ENCODE results near the gene DARS1. TPM values are rescaled to one million over a fixed set of nuclear protein-coding genes. Genes with fewer than 3 reads are reported as not detected.
"Not testable (repeated sequence)": the region's sequence is repeated elsewhere in the genome, so short reads cannot be mapped to it uniquely, and the experiment has no call there.

DARS1 gene
- total RNA-seq, 1 experiment from 2014 or later, result 56.7 TPM

GRCh38 chr2:135965756-135966155 lies 19.7 kb downstream of the DARS1 start:
- Histone ChIP-seq H2AFZ (ENCODE audit: low read length) (no peak overlapping the region), H3F3A (ENCODE audit: low read length, unreplicated experiment) (no peaks in the 10 kb centered on the region), H3K36me3 (ENCODE audit: low read depth, low read length) (peaks cover 10% of the 10 kb centered on the region; the same call in 1 of the 2 replicates), H3K9me2 (replicated peaks; ENCODE audit: low read length) (no peaks in the 10 kb centered on the region), H3K9ac (ENCODE audit: low read length) (no peak overlapping the region), H3K27ac (ENCODE audit: low read length) (no peak overlapping the region), H3K4me2 (ENCODE audit: low read length) (no peak overlapping the region), H3K4me3 (ENCODE audit: low read length) (no peak overlapping the region), H3K4me1 (ENCODE audit: insufficient read depth, low read length) (no peaks in the 10 kb centered on the region), H3K9me3 (ENCODE audit: low read length) (no peaks in the 10 kb centered on the region), H3K79me2 (ENCODE audit: low read length) (peaks cover 11% of the 10 kb centered on the region), H3K27me3 (ENCODE audit: low read length) (no peaks in the 10 kb centered on the region), H4K20me1 (ENCODE audit: low read length) (no peaks in the 10 kb centered on the region)
- ChIA-PET POLR2A (ENCODE audit: unreplicated experiment) (no interaction called here), CTCF (no interaction called here)
- DNase-seq (no peak), ATAC-seq (no peak)
- intact Hi-C loops (cut with micrococcal nuclease), result no loop called here
- TF ChIP-seq EZH2phosphoT487 (IDR thresholded peaks at IDR 0.05; ENCODE audit: borderline replicate concordance, low read length) (no peak), CTCF (conservative IDR thresholded peaks at IDR 0.05; ENCODE audit: low read depth, low read length) (no peak), EZH2 (IDR thresholded peaks at IDR 0.05; ENCODE audit: low read length, unreplicated experiment) (no peak)
- BruUV-seq (replicated peaks), result no TSS peak

- H4K20me1 ChIP-seq (ENCODE audit: low read length); BruUV-seq (replicated peaks); H3K4me3 ChIP-seq (ENCODE audit: low read length); H3K9me2 ChIP-seq (replicated peaks; ENCODE audit: low read length); ATAC-seq; H3K9me3 ChIP-seq (ENCODE audit: low read length); H3K79me2 ChIP-seq (ENCODE audit: low read length); H3K4me1 ChIP-seq (ENCODE audit: insufficient read depth, low read length); POLR2A ChIA-PET (ENCODE audit: unreplicated experiment); H3K27me3 ChIP-seq (ENCODE audit: low read length); CTCF ChIA-PET; H3F3A ChIP-seq (ENCODE audit: low read length, unreplicated experiment); H3K27ac ChIP-seq (ENCODE audit: low read length); intact Hi-C loops (cut with micrococcal nuclease); H3K4me2 ChIP-seq (ENCODE audit: low read length); H3K9ac ChIP-seq (ENCODE audit: low read length); H2AFZ ChIP-seq (ENCODE audit: low read length); DNase-seq: not testable (repeated sequence)
- peaks cover 19% of the 10 kb centered on the region; the same call in 1 of the 2 replicates for H3K36me3 ChIP-seq (ENCODE audit: low read depth, low read length)
These were observed 21.0 kb downstream of the DARS1 start for GRCh38 chr2:135964404-135964803.

GRCh38 chr2:135963841-135964240 lies 21.6 kb downstream of the DARS1 start:
- H3K9me3 ChIP-seq (ENCODE audit: low read length), result no peaks in the 10 kb centered on the region
- no peak overlapping the region for H2AFZ ChIP-seq (ENCODE audit: low read length)
- H3F3A ChIP-seq (ENCODE audit: low read length, unreplicated experiment), result no peaks in the 10 kb centered on the region
- no peak overlapping the region for H3K9ac ChIP-seq (ENCODE audit: low read length)
- BruUV-seq (replicated peaks), result no TSS peak
- no peaks in the 10 kb centered on the region for H3K4me1 ChIP-seq (ENCODE audit: insufficient read depth, low read length)
- peaks cover 17% of the 10 kb centered on the region; the same call in 1 of the 2 replicates for H3K36me3 ChIP-seq (ENCODE audit: low read depth, low read length)
- intact Hi-C loops (cut with micrococcal nuclease), result no loop called here
- DNase-seq, result no peak
- ATAC-seq, result no peak
- POLR2A ChIA-PET (ENCODE audit: unreplicated experiment), result no interaction called here
- H3K27ac ChIP-seq (ENCODE audit: low read length), result no peak overlapping the region
- no peaks in the 10 kb centered on the region for H3K79me2 ChIP-seq (ENCODE audit: low read length)
- H3K4me3 ChIP-seq (ENCODE audit: low read length), result no peak overlapping the region
- no peaks in the 10 kb centered on the region for H3K9me2 ChIP-seq (replicated peaks; ENCODE audit: low read length)
- H4K20me1 ChIP-seq (ENCODE audit: low read length), result no peaks in the 10 kb centered on the region
- TF ChIP-seq EZH2phosphoT487 (IDR thresholded peaks at IDR 0.05; ENCODE audit: borderline replicate concordance, low read length), result no peak
- TF ChIP-seq EZH2 (IDR thresholded peaks at IDR 0.05; ENCODE audit: low read length, unreplicated experiment), result no peak
- TF ChIP-seq CTCF (conservative IDR thresholded peaks at IDR 0.05; ENCODE audit: low read depth, low read length), result no peak
- H3K4me2 ChIP-seq (ENCODE audit: low read length), result no peak overlapping the region
- H3K27me3 ChIP-seq (ENCODE audit: low read length), result no peaks in the 10 kb centered on the region
- CTCF ChIA-PET, result no interaction called here

Measured in PC-3 (cell line).